Bronchial epithelial cell (primary cell): ENCODE results near the gene AADACL4. TPM values are rescaled to one million over a fixed set of nuclear protein-coding genes. Genes with fewer than 3 reads are reported as not detected.

Experiments used
- DNase-seq: peaks from one replicate; pipeline ENCODE4 v3.0.0-alpha.2; 2010; ENCODE audit warnings: low read depth
- FAIRE-seq: peaks from 2 replicates; lab custom pipeline; 2011; peaks lifted over from hg19 to GRCh38; lab: Jason Lieb, UNC
- H3K27me3 ChIP-seq: 2 replicates; pipeline ENCODE4 v1.5.1; 2011; ENCODE audit warnings: low read length; ENCODE audit not compliant: control insufficient read depth, insufficient read depth
- H3K36me3 ChIP-seq: 2 replicates; pipeline ENCODE4 v1.5.1; 2011; ENCODE audit warnings: low read length; ENCODE audit not compliant: control insufficient read depth, insufficient read depth
- H3K4me3 ChIP-seq: 2 replicates; pipeline ENCODE4 v1.5.1; 2011; ENCODE audit warnings: mild to moderate bottlenecking, low read depth, low read length, control low read depth
- CTCF ChIP-seq: IDR thresholded peaks from 2 replicates; pipeline ENCODE4 v1.5.1; 2011; ENCODE audit warnings: mild to moderate bottlenecking, moderate library complexity, low read length, control low read depth, inconsistent platforms; ENCODE audit not compliant: insufficient read depth, severe bottlenecking
- total RNA-seq: library from RNA; depleted of rRNA; stranded (reverse); fragments of >200 nt; gene quantifications from 2 replicates; pipeline ENCODE4 v1.2.1, GENCODE V29; 2014

The AADACL4 gene
- total RNA-seq, 1 donor from 2014 or later, result not detected

DNA sequence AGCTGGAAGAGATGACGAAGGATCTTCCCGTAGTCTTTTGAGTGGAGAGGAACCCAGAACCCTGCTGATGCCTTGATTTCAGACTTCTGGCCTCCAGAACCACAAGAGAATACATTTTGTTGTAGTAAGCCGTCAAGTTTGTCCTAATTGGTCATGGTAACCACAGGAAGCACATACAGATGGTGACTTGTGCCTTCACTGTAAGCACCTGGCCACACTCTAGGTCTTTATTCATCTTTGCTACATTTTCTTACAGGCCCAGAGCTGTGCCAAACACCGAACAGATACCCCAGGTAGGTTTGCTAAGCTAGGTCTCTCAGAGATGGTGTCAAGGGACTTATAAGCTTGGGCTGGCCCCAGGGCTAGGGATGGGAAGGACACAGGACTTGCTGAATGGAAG lies 30.7 kb upstream of the AADACL4 start:
- Histone ChIP-seq H3K27me3 (no peaks in the 10 kb centered on the region), H3K4me3 (no peak overlapping the region)

DNA sequence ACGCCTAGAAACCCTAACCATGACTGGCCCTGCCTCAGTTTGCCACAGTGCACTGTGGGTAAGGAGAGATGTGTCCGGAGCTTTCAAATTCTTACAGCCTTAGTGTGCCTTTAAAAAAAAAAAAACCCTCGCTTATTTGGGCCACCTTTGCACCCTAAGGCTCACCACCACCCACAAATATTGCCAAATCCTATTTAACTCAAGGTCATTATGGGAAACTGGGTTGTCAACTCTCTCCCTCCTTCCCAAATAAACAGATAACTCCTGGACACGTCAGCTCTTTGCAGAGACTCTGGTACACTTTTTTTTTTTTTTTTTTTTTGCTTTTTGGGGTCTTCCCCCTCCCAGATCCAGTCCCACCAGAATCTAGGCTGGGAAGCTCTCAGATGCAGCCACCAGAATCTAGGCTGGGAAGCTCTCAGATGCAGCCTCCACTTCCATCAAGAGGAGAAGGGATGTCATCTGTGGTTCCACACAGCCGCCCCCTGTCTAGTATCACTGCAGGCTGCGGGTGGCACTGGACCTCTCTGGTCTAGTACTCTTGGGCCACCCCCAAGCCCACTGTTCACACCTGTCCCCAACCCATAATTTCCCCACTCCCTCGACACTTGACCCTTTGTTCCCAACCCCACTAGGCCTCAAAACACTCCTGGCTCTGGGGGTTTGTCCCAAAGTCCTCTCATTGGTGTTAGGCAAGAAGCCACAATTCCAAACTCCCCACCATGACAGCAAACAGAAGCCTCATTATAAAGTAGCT lies 29.3 kb upstream of the AADACL4 start:
- FAIRE-seq (no peak), DNase-seq (no peak)
- H3K4me3 ChIP-seq, result peak overlapping the region; percentile 76
- peaks cover 4% of the 10 kb centered on the region for H3K36me3 ChIP-seq
- no peak for TF ChIP-seq CTCF
- no peaks in the 10 kb centered on the region for H3K27me3 ChIP-seq

More for the DNA sequence above, 30.7 kb upstream of the AADACL4 start:
- FAIRE-seq (no peak), DNase-seq (no peak)
- H3K36me3 ChIP-seq, result peaks cover 9% of the 10 kb centered on the region
- no peak for TF ChIP-seq CTCF

DNA sequence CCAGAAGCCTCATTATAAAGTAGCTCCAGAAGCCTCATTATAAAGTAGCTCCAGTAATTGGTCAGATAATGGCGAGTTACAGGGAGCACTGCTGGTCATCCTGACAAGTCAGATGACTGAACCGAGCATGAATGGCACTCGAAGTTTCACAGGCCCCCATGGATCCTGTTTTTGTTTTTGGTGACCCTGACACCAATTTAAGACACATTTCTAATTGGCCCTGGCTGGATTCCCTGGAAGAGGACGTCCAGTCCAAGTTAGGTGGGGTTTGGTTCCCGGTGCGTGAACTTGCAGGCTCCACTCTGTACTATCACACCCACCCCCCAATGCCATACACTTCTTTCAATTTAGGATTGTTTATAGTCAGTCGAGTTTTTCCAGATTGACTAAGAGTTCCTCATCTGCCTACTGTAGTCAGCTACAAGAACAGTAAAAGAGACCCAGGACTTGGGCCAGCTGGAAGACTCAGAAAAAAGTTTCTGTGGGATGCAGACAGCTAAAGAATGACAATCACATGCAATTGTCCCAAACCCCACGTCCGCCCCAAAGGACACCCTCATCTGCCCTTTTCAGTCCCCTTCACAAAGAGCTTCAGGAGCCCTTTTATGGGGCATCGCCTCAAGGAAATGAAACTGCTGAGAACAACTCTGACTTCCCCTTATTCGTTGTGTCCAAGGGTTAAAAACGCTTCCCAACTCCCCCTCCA lies 28.6 kb upstream of the AADACL4 start:
- peak; percentile 22 for DNase-seq
- Histone ChIP-seq H3K27me3 (no peaks in the 10 kb centered on the region), H3K36me3 (peaks cover 4% of the 10 kb centered on the region), H3K4me3 (peak overlapping the region; percentile 76)
- FAIRE-seq, result no peak
- no peak for TF ChIP-seq CTCF

GRCh38 chr1:12615865-12616708 lies 27.8 kb upstream of the AADACL4 start:
- H3K27me3 ChIP-seq, result no peaks in the 10 kb centered on the region
- DNase-seq (peak; percentile 28), FAIRE-seq (no peak)
- peak overlapping the region; percentile 76 for H3K4me3 ChIP-seq
- TF ChIP-seq CTCF, result no peak
- H3K36me3 ChIP-seq, result peaks cover 4% of the 10 kb centered on the region

DNA sequence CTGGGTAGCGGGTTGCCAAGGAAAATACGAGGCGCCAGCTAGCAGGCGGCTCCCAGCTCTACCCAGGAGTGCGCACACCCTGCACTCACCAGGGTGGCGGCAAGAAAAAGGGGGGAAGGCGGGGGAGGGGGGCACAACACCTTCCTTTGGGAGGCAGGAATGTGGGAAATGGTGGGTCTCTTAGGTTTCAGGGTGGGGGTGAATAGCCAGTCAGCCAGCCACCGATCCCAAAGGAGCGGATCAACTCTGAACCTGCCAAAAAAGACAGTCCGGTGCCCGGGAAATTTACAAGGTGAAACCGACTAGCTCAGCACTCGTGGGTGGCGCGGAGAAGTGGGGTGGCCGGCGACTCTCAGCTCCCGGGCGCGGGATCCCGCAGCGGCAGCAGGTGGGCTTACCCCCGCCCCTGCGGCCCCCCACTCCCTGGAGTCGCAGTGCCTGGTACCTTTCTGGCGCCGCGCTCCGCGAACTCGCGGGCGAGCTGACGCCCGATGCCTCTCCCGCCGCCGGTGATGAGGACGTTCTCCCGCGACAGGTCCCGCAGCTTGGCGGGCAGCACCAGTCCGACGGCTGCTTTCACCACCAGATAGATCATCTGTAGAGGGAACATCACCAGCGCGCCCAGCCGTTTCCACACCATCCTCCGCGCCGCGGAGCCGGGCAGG lies 27.0 kb upstream of the AADACL4 start:
- TF ChIP-seq CTCF, result no peak
- no peak for FAIRE-seq
- no peak for DNase-seq
- peak overlapping the region; percentile 76 for H3K4me3 ChIP-seq
- peaks cover 3% of the 10 kb centered on the region for H3K36me3 ChIP-seq
- H3K27me3 ChIP-seq, result peaks cover under 1% of the 10 kb centered on the region
